ENCODE results near the gene ZNF575. TPM values are rescaled to one million over a fixed set of nuclear protein-coding genes. Genes with fewer than 3 reads are reported as not detected.
"Not testable (repeated sequence)": the region's sequence is repeated elsewhere in the genome, so short reads cannot be mapped to it uniquely, and the experiment has no call there.

The ZNF575 gene
- polyA plus RNA-seq, 1 experiment: 0.16 TPM

DNA sequence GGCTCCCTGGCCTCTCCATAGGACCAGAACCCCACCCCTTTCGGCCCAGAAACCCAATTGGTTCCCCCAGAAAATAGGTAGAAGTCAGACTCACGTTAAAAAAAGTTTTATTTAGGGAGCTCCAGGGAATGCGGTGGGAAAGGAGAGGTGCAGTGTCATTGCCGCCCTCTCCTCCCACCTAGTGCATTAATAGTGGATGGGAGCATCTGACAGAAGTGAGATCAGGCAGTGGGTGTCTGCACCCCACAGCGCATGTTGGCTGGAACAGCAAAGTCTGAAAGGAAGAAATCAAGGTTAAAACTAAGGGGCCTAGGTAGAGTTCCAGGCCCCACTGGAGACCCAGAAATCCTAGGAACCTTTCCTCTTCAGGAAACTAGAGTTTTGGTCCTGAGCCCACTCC lies 26.4 kb upstream of the ZNF575 start:
- Histone ChIP-seq H3K27ac (ENCODE audit: low read depth, low read length) (no peak overlapping the region), H3K9me3 (ENCODE audit: control insufficient read depth, insufficient read depth, low read length) (no peaks in the 10 kb centered on the region), H3K27me3 (ENCODE audit: control insufficient read depth, insufficient read depth, low read length) (no peaks in the 10 kb centered on the region), H3K4me3 (ENCODE audit: low read depth, low read length) (no peak overlapping the region)
- DNase-seq (ENCODE audit: low read depth, low spot score): no peak
- CTCF ChIA-PET: interaction anchor here (0.7 to 3.3 kb wide), 3 partner anchors 13 to 60 kb away, joined by 3 to 15 read pairs (median 9); no protein-coding TSS in a partner anchor
- TF ChIP-seq, protein P1, sequence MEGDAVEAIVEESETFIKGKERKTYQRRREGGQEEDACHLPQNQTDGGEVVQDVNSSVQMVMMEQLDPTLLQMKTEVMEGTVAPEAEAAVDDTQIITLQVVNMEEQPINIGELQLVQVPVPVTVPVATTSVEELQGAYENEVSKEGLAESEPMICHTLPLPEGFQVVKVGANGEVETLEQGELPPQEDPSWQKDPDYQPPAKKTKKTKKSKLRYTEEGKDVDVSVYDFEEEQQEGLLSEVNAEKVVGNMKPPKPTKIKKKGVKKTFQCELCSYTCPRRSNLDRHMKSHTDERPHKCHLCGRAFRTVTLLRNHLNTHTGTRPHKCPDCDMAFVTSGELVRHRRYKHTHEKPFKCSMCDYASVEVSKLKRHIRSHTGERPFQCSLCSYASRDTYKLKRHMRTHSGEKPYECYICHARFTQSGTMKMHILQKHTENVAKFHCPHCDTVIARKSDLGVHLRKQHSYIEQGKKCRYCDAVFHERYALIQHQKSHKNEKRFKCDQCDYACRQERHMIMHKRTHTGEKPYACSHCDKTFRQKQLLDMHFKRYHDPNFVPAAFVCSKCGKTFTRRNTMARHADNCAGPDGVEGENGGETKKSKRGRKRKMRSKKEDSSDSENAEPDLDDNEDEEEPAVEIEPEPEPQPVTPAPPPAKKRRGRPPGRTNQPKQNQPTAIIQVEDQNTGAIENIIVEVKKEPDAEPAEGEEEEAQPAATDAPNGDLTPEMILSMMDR (IDR thresholded peaks at IDR 0.05; ENCODE audit: low read depth, low read length): no peak
- POLR2A ChIA-PET: no interaction called here

DNA sequence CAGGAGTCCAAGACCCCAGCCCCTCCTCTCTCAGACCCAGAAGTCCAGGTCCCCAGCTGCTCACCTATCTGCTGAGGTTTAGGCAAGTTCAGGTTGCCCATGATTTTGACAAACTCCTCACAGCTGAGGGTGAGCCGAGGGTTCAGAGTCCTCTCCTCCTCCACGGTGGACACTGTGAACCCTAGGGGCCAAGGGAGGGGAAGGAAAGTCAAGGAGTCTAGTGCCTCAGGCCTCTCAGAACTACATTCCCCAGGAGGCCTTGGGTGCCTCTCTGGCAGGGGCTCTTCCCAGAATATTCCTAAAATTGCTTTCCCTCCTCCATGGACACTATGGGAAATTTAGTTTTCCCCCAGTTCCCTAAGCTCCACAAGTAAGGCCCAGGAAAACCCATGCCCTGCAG lies 25.1 kb upstream of the ZNF575 start:
- DNase-seq (ENCODE audit: low read depth, low spot score): no peak
- no peaks in the 10 kb centered on the region for H3K9me3 ChIP-seq (ENCODE audit: control insufficient read depth, insufficient read depth, low read length)
- ChIA-PET POLR2A (no interaction called here), CTCF (interaction anchor here (1.3 kb wide), 1 partner anchor 12 kb away, joined by 7 read pairs; no protein-coding TSS in a partner anchor)
- no peaks in the 10 kb centered on the region for H3K27me3 ChIP-seq (ENCODE audit: control insufficient read depth, insufficient read depth, low read length)
- H3K4me3 ChIP-seq (ENCODE audit: low read depth, low read length): no peak overlapping the region
- TF ChIP-seq, protein P1 (IDR thresholded peaks at IDR 0.05; ENCODE audit: low read depth, low read length): no peak
- H3K27ac ChIP-seq (ENCODE audit: low read depth, low read length): no peak overlapping the region

DNA sequence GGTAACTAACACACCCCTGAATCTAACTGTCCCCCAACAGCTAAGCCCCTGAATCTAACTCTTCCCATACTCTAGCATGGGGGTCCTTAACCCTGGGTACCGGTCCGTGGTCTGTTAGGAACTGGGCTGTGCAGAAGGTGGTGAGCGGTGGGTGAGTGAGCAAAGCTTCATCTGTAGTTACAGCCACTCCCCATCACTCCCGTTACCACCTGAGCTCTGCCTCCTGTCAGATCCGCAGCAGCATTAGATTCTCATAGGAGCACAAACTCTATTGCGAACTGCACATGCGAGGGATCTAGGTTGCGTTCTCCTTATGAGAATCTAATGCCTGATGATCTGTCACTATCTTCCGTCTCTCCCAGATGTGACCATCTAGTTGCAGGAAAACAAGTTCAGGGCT lies 22.3 kb upstream of the ZNF575 start:
- POLR2A ChIA-PET: interaction anchor here (0.6 to 0.7 kb wide), 3 partner anchors 14 to 63 kb away, joined by 3 to 8 read pairs (median 4); no protein-coding TSS in a partner anchor
- Histone ChIP-seq H3K9me3 (ENCODE audit: control insufficient read depth, insufficient read depth, low read length) (no peaks in the 10 kb centered on the region), H3K27ac (ENCODE audit: low read depth, low read length) (no peak overlapping the region), H3K4me3 (ENCODE audit: low read depth, low read length) (no peak overlapping the region), H3K27me3 (ENCODE audit: control insufficient read depth, insufficient read depth, low read length) (no peaks in the 10 kb centered on the region)
- CTCF ChIA-PET: interaction anchor here (1.0 to 2.6 kb wide), 3 partner anchors 9 to 78 kb away, joined by 4 to 10 read pairs (median 5); no protein-coding TSS in a partner anchor
- TF ChIP-seq, protein P1 (IDR thresholded peaks at IDR 0.05; ENCODE audit: low read depth, low read length): no peak
- no peak for DNase-seq (ENCODE audit: low read depth, low spot score)

DNA sequence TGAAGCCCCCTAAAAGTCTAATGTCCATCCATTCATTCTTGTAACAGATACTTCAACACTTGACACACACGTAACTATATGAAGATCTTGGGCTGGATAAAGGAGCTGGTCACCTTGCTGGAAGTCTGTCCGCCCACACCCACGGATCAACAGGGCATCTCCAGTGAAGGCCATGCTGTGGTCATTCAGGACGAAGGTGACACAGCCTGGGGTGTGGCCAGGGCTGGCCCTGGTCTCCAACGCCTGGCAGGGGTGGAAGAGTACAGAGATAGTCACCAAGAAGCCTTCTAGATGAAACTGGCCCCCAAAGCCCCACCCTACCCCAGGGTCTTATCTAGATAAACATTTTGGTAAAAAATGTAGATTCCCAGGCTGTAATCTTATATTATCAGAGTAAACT lies 21.7 kb upstream of the ZNF575 start:
- Histone ChIP-seq H3K9me3 (ENCODE audit: control insufficient read depth, insufficient read depth, low read length) (no peaks in the 10 kb centered on the region), H3K27me3 (ENCODE audit: control insufficient read depth, insufficient read depth, low read length) (no peaks in the 10 kb centered on the region), H3K27ac (ENCODE audit: low read depth, low read length) (no peak overlapping the region), H3K4me3 (ENCODE audit: low read depth, low read length) (no peak overlapping the region)
- TF ChIP-seq, protein P1 (IDR thresholded peaks at IDR 0.05; ENCODE audit: low read depth, low read length): no peak
- ChIA-PET CTCF (interaction anchor here (0.6 to 2.6 kb wide), 2 partner anchors 22 to 65 kb away, joined by 3 to 10 read pairs; partner anchors contain the start of gene ZNF575), POLR2A (no interaction called here)
- DNase-seq (ENCODE audit: low read depth, low spot score): no peak

DNA sequence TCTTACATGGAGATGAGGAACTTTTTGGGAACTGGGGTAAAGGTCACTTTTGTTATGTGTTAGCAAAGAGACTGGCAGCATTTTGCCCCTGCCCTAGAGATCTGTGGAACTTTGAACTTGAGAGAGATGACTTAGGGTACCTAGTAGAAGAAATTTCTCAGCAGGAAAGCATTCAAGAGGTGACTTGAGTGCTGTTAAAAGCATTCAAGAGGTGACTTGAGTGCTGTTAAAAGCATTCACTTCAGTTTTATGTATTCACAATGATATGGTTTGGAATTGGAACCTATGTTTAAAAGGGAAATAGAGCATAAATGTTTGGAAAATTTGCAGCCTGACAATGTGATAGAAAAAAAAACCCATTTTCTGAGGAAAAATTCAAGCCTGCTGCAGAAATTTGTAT lies 20.6 kb upstream of the ZNF575 start:
- H3K9me3 ChIP-seq (ENCODE audit: control insufficient read depth, insufficient read depth, low read length); DNase-seq (ENCODE audit: low read depth, low spot score); H3K4me3 ChIP-seq (ENCODE audit: low read depth, low read length); H3K27me3 ChIP-seq (ENCODE audit: control insufficient read depth, insufficient read depth, low read length); POLR2A ChIA-PET; H3K27ac ChIP-seq (ENCODE audit: low read depth, low read length): not testable (repeated sequence)
- CTCF ChIA-PET: interaction anchor here (0.6 kb wide), 1 partner anchor 811 kb away, joined by 3 read pairs; no protein-coding TSS in a partner anchor

Data from AG04450 (cell line).